GM12878 (cell line): ENCODE results near the gene GATAD2B. TPM values are rescaled to one million over a fixed set of nuclear protein-coding genes. Genes with fewer than 3 reads are reported as not detected.

ENCODE experiments used
- ATAC-seq: fragments of 200-7000 bp; cut with Tn5 transposase; 3 replicates; pipeline ENCODE4 v1.9.1; 2020; ENCODE audit warnings: mild to moderate bottlenecking, moderate library complexity
- BruUV-seq: library from RNA; stranded (reverse); fragments of 400-500 nt; replicated peaks from 2 replicates; lab custom pipeline; 2021; lab: Mats Ljungman, UMichigan
- CTCF ChIA-PET: fragments of 300-600 bp; sonication (Branson Sonifier 250); formaldehyde crosslinking; extraction: SDS; loops from one replicate; lab custom pipeline; 2021; ENCODE audit warnings: inconsistent platforms; lab: Yijun Ruan, JAX
- POLR2A ChIA-PET: fragments of 350-600 bp; formaldehyde crosslinking; extraction: SDS; loops from one replicate; lab custom pipeline; 2021; ENCODE audit warnings: inconsistent platforms; lab: Charles Lee
- RAD21 ChIA-PET: fragments of 300-600 bp; sonication (Branson Sonifier 250); formaldehyde crosslinking; loops from one replicate; lab custom pipeline; 2023; ENCODE audit warnings: antibody characterized with exemption; ENCODE audit not compliant: unreplicated experiment; lab: Charles Lee
- SMC1A ChIA-PET: fragments of 300-600 bp; sonication (Branson Sonifier 250); formaldehyde crosslinking; loops from one replicate; lab custom pipeline; 2023; ENCODE audit not compliant: unreplicated experiment, uncharacterized antibody; lab: Charles Lee
- DNase-seq: peaks from one replicate; pipeline ENCODE4 v3.0.0-alpha.2; 2011; ENCODE audit warnings: low read depth, low spot score
- FAIRE-seq: peaks from 3 replicates; lab custom pipeline; 2011; peaks lifted over from hg19 to GRCh38; lab: Jason Lieb, UNC
- H2AFZ ChIP-seq: 2 replicates; pipeline ENCODE4 v1.6.0; 2011; ENCODE audit warnings: low read depth, low read length, control low read depth; ENCODE audit not compliant: control insufficient read depth
- H3K27ac ChIP-seq: 2 replicates; pipeline ENCODE4 v1.5.1; 2011; ENCODE audit warnings: control low read depth; ENCODE audit not compliant: control insufficient read depth, insufficient read depth
- H3K27me3 ChIP-seq, 2 experiments: replicated peaks in 1 of 2; 2 replicates each; pipeline versions ENCODE4 v1.6.0 to v1.6.1; 2011; ENCODE audit warnings: low read length in 1 of 2; ENCODE audit not compliant: control insufficient read depth in 2 of 2, insufficient read depth in 2 of 2
- H3K36me3 ChIP-seq, 2 experiments: 2 replicates each; pipeline ENCODE4 v1.5.1; 2011; ENCODE audit warnings: low read length in 1 of 2; ENCODE audit not compliant: control insufficient read depth in 2 of 2, insufficient read depth in 2 of 2
- H3K4me1 ChIP-seq: 2 replicates; pipeline ENCODE4 v1.6.1; 2011; ENCODE audit warnings: mild to moderate bottlenecking, low read length, moderate library complexity, mixed read lengths; ENCODE audit not compliant: control insufficient read depth, insufficient read depth
- H3K4me2 ChIP-seq: 2 replicates; pipeline ENCODE4 v1.6.0; 2011; ENCODE audit warnings: control low read depth; ENCODE audit not compliant: control insufficient read depth, insufficient read depth
- H3K4me3 ChIP-seq: fragments of 200-600 bp; sonication (generic); 2 replicates; pipeline ENCODE4 v1.5.1; 2016
- H3K79me2 ChIP-seq: 2 replicates; pipeline ENCODE4 v1.6.0; 2011; ENCODE audit warnings: low read length; ENCODE audit not compliant: control insufficient read depth, insufficient read depth
- H3K9ac ChIP-seq: 2 replicates; pipeline ENCODE4 v1.8.0; 2011; ENCODE audit warnings: low read length, control low read depth, mixed read lengths; ENCODE audit not compliant: control insufficient read depth, insufficient read depth
- H3K9me3 ChIP-seq: replicated peaks from 3 replicates; pipeline ENCODE4 v1.5.1; 2011; ENCODE audit warnings: mild to moderate bottlenecking, low read length; ENCODE audit not compliant: control insufficient read depth, insufficient read depth
- H4K20me1 ChIP-seq: 2 replicates; pipeline ENCODE4 v1.6.0; 2011; ENCODE audit not compliant: control insufficient read depth, insufficient read depth
- EED ChIP-seq: sonication (generic); IDR thresholded peaks from 2 replicates; pipeline ENCODE4 v1.6.1; 2016; ENCODE audit warnings: antibody characterized with exemption, low read depth
- GATAD2B ChIP-seq: fragments of 450-650 bp; conservative IDR thresholded peaks from 2 replicates; pipeline ENCODE4 v1.6.1; 2017; ENCODE audit warnings: low read depth, mild to moderate bottlenecking, moderate library complexity
- HSF1 ChIP-seq: fragments of 150-350 bp; IDR thresholded peaks from 2 replicates; pipeline ENCODE4 v1.6.1; 2014; ENCODE audit warnings: mild to moderate bottlenecking, low read depth, low read length
- KDM1A ChIP-seq: fragments of 200-600 bp; sonication (generic); IDR thresholded peaks from 2 replicates; pipeline ENCODE4 v1.6.1; 2016; ENCODE audit warnings: borderline replicate concordance
- MEF2A ChIP-seq: IDR thresholded peaks from 2 replicates; pipeline ENCODE4 v1.6.1; 2011; ENCODE audit warnings: low read depth, mild to moderate bottlenecking, low read length, moderate library complexity; ENCODE audit not compliant: insufficient read depth
- MTA3 ChIP-seq: IDR thresholded peaks from 2 replicates; pipeline ENCODE4 v1.6.1; 2012; ENCODE audit warnings: low read length, inconsistent platforms, borderline replicate concordance
- NFYA ChIP-seq: IDR thresholded peaks from 2 replicates; pipeline ENCODE4 v1.6.1; 2011; ENCODE audit warnings: low read depth, mild to moderate bottlenecking, low read length, improper control_type of control experiment, borderline replicate concordance
- NFYB ChIP-seq: IDR thresholded peaks from 2 replicates; pipeline ENCODE4 v1.6.1; 2011; ENCODE audit warnings: low read depth, mild to moderate bottlenecking, low read length, improper control_type of control experiment, moderate library complexity; ENCODE audit not compliant: insufficient read depth
- NR2C2 ChIP-seq: IDR thresholded peaks from 2 replicates; pipeline ENCODE4 v1.6.1; 2011; ENCODE audit warnings: borderline replicate concordance, low read depth; ENCODE audit not compliant: control insufficient read depth, insufficient read length
- PAX5 ChIP-seq: IDR thresholded peaks from 2 replicates; pipeline ENCODE4 v1.6.1; 2011; ENCODE audit warnings: low read depth, low read length, borderline replicate concordance
- RAD51 ChIP-seq: fragments of 450-650 bp; IDR thresholded peaks from 2 replicates; pipeline ENCODE4 v1.6.1; 2016; ENCODE audit warnings: moderate library complexity, mild to moderate bottlenecking, inconsistent platforms
- STAT1 ChIP-seq: fragments of 450-650 bp; conservative IDR thresholded peaks from 2 replicates; pipeline ENCODE4 v1.6.1; 2014; ENCODE audit warnings: antibody characterized with exemption, mild to moderate bottlenecking
- TCF12 ChIP-seq: IDR thresholded peaks from 2 replicates; pipeline ENCODE4 v1.6.1; 2011; ENCODE audit warnings: low read depth, mild to moderate bottlenecking, low read length
- YBX1 ChIP-seq: fragments of 450-650 bp; IDR thresholded peaks from 2 replicates; pipeline ENCODE4 v1.6.1; 2016; ENCODE audit warnings: antibody characterized with exemption
- ZNF207 ChIP-seq: fragments of 450-650 bp; IDR thresholded peaks from 2 replicates; pipeline ENCODE4 v1.6.1; 2014; ENCODE audit warnings: antibody characterized with exemption, mild to moderate bottlenecking, borderline replicate concordance
- ZNF274 ChIP-seq: IDR thresholded peaks from one replicate; pipeline ENCODE4 v1.8.0; 2011; ENCODE audit not compliant: insufficient read length, insufficient read depth
- ZZZ3 ChIP-seq: IDR thresholded peaks from 2 replicates; pipeline ENCODE4 v1.6.1; 2011; ENCODE audit warnings: low read depth; ENCODE audit not compliant: control insufficient read depth, insufficient read length
- WGBS: methylation state at CpG from one replicate; pipeline ENCODE4 v1.1.6; 2016; ENCODE audit warnings: low lambda C conversion rate; ENCODE audit not compliant: insufficient replicate concordance, insufficient coverage; ENCODE audit errors: missing lambda C conversion rate; 5-methylcytosine and 5-hydroxymethylcytosine counted together
- in situ Hi-C: fragments of 300-500 bp; cut with MboI; formaldehyde crosslinking; loops from 9 replicates; pipeline ENCODE4 v1.14.3; 2018; ENCODE audit warnings: mixed read lengths
- intact Hi-C: fragments of 100-400 bp; cut with micrococcal nuclease; formaldehyde crosslinking; loops from one replicate; pipeline ENCODE4 v1.14.2; 2022; ENCODE audit not compliant: unreplicated experiment
- polyA plus RNA-seq, 11 experiments: library from polyadenylated mRNA; depleted of rRNA in 4 of 11; unstranded in 6 of 11; stranded (reverse) in 5 of 11; fragments of >200 nt; fragmentation: Nextera tagmentation in 4 of 11; fragmentation: Illumina TruSeq in 1 of 11; extraction: Ambion mirVana in 4 of 11; extraction: Trizol in 1 of 11; gene quantifications; 1 replicate in 1 of 11; 2 replicates in 10 of 11; pipeline versions ENCODE4 v1.2.1 to v1.2.3, GENCODE V29; 2011 to 2016; ENCODE audit warnings: inconsistent platforms in 2 of 11, missing spikeins in 2 of 11, low read depth in 1 of 11
- total RNA-seq, 4 experiments: library from RNA; depleted of rRNA in 3 of 4; stranded (reverse); fragments of >200 nt in 3 of 4; fragmentation: Illumina TruSeq in 1 of 4; extraction: Trizol in 1 of 4; gene quantifications; 2 replicates each; pipeline versions ENCODE4 v1.2.1 to v1.2.3, GENCODE V29; 2013 to 2021
- TF ChIP-seq, protein P1 (sequence below): IDR thresholded peaks from 2 replicates; pipeline ENCODE4 v1.6.1; 2011; ENCODE audit warnings: mild to moderate bottlenecking, low read depth, low read length, moderate library complexity; ENCODE audit not compliant: insufficient replicate concordance

GATAD2B gene
- total and polyA plus RNA-seq, 10 of the 15 experiments (the other 5 are each of a cell fraction or from before 2014, with no cell fraction given) = 2.4 to 63.1 (median 8.7) TPM

GRCh38 chr1:153942766-153943549 is 20.2 kb upstream of the GATAD2B start:
- RAD21 ChIA-PET = interaction anchor here (1.3 to 4.9 kb wide), 3 partner anchors 20 to 24 kb away, joined by 3 to 55 read pairs (median 34); partner anchors contain the start of genes CREB3L4 and GATAD2B
- DNase-seq (no peak), FAIRE-seq (no peak), ATAC-seq (no peak)
- no peak overlapping the region; the same call in 1 of the 2 replicates for H3K4me2 ChIP-seq
- no peaks in the 10 kb centered on the region for H3K9me3 ChIP-seq
- CTCF ChIA-PET = interaction anchor here (1.1 to 4.8 kb wide), 3 partner anchors 22 to 122 kb away, joined by 4 to 54 read pairs (median 10); partner anchors contain the start of gene GATAD2B
- peaks cover 8 to 18% of the 10 kb centered on the region in 2 experiments; a peak in 3 of 4 replicates for H3K36me3 ChIP-seq
- H3K27me3 ChIP-seq = no peaks in the 10 kb centered on the region
- H3K4me3 ChIP-seq = no peak overlapping the region
- POLR2A ChIA-PET = interaction anchor here (0.6 to 5.3 kb wide), 5 partner anchors 19 to 329 kb away, joined by 3 to 83 read pairs (median 43); partner anchors contain the start of genes CREB3L4, GATAD2B and SLC39A1
- H2AFZ ChIP-seq = no peak overlapping the region
- SMC1A ChIA-PET = interaction anchor here (1.0 to 4.5 kb wide), 4 partner anchors 13 to 22 kb away, joined by 3 to 59 read pairs (median 10); partner anchors contain the start of gene GATAD2B
- peaks cover 28% of the 10 kb centered on the region for H3K79me2 ChIP-seq
- in situ Hi-C loops = no loop called here
- 98% methylated on average over 11 of the region's 11 CpGs for WGBS
- intact Hi-C loops = no loop called here
- no peak overlapping the region for H3K9ac ChIP-seq
- no peaks in the 10 kb centered on the region for H4K20me1 ChIP-seq
- no peak overlapping the region for H3K27ac ChIP-seq
- no TSS peak for BruUV-seq
- peaks cover 18% of the 10 kb centered on the region for H3K4me1 ChIP-seq
- no peak for TF ChIP-seq YBX1
- TF ChIP-seq ZZZ3 = no peak
- TF ChIP-seq STAT1 = no peak
- TF ChIP-seq MEF2A = no peak
- no peak for TF ChIP-seq ZNF207
- no peak for TF ChIP-seq NR2C2
- no peak for TF ChIP-seq EED
- no peak for TF ChIP-seq KDM1A
- TF ChIP-seq ZNF274 = no peak
- TF ChIP-seq TCF12 = no peak
- no peak for TF ChIP-seq RAD51
- TF ChIP-seq NFYA = no peak
- TF ChIP-seq, protein P1, sequence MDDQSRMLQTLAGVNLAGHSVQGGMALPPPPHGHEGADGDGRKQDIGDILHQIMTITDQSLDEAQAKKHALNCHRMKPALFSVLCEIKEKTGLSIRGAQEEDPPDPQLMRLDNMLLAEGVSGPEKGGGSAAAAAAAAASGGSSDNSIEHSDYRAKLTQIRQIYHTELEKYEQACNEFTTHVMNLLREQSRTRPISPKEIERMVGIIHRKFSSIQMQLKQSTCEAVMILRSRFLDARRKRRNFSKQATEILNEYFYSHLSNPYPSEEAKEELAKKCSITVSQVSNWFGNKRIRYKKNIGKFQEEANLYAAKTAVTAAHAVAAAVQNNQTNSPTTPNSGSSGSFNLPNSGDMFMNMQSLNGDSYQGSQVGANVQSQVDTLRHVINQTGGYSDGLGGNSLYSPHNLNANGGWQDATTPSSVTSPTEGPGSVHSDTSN = no peak
- TF ChIP-seq MTA3 = no peak
- no peak for TF ChIP-seq GATAD2B
- TF ChIP-seq PAX5 = no peak
- no peak for TF ChIP-seq HSF1
- no peak for TF ChIP-seq NFYB
